Measurements from ENCODE around the gene CDH23.

- TF ChIP-seq CTCF (IDR thresholded peaks at IDR 0.05; ENCODE audit: poor library complexity): no peak
- no peak for TF ChIP-seq EZH2 (IDR thresholded peaks at IDR 0.05; ENCODE audit: borderline replicate concordance)
- no peak for TF ChIP-seq EZH2phosphoT487 (IDR thresholded peaks at IDR 0.05; ENCODE audit: low read depth, severe bottlenecking, unreplicated experiment)
Observed at GRCh38 chr10:71693377-71693776, 296.7 kb downstream of the CDH23 start.
